WTC11 (cell line): ENCODE data around the gene RBFOX2.

Experiments used
- ATF3 ChIP-seq: sonication (generic); formaldehyde crosslinking; conservative IDR thresholded peaks from 2 replicates; pipeline ENCODE4 v1.8.1; 2022; ENCODE audit warnings: mild to moderate bottlenecking, missing genetic modification reagents
- CTCF ChIP-seq: fragments of 200-600 bp; IDR thresholded peaks from 2 replicates; pipeline ENCODE4 v1.8.0; 2022; ENCODE audit warnings: antibody characterized with exemption
- ERG ChIP-seq: fragments of 250-450 bp; sonication (Bioruptor Pico); IDR thresholded peaks from 2 replicates; pipeline ENCODE4 v1.8.0; 2021; ENCODE audit warnings: mild to moderate bottlenecking
- JUN ChIP-seq: sonication (generic); formaldehyde crosslinking; IDR thresholded peaks from 2 replicates; pipeline ENCODE4 v1.8.0; 2023; ENCODE audit warnings: mild to moderate bottlenecking, missing genetic modification reagents
- MYBL2 ChIP-seq: sonication (generic); formaldehyde crosslinking; IDR thresholded peaks from 2 replicates; pipeline ENCODE4 v1.8.1; 2023; ENCODE audit warnings: mild to moderate bottlenecking, moderate library complexity, missing genetic modification reagents
- NR2C2 ChIP-seq: sonication (generic); formaldehyde crosslinking; IDR thresholded peaks from 2 replicates; pipeline ENCODE4 v1.8.0; 2022; ENCODE audit warnings: mild to moderate bottlenecking, missing genetic modification reagents
- NR3C1 ChIP-seq: sonication (generic); formaldehyde crosslinking; conservative IDR thresholded peaks from 2 replicates; pipeline ENCODE4 v1.8.1; 2023; ENCODE audit warnings: low read depth, mild to moderate bottlenecking, missing genetic modification reagents
- USF2 ChIP-seq: sonication (generic); formaldehyde crosslinking; IDR thresholded peaks from 2 replicates; pipeline ENCODE4 v1.8.1; 2023; ENCODE audit warnings: mild to moderate bottlenecking, missing genetic modification reagents, moderate library complexity
- ZBTB21 ChIP-seq: sonication (generic); formaldehyde crosslinking; IDR thresholded peaks from 2 replicates; pipeline ENCODE4 v1.8.1; 2023; ENCODE audit warnings: mild to moderate bottlenecking, missing genetic modification reagents, borderline replicate concordance

GRCh38 chr22:35887296-35887875 is 141.2 kb downstream of the RBFOX2 start:
- TF ChIP-seq CTCF = no peak
- no peak for TF ChIP-seq NR3C1 (CRISPR knock-in tag)
- TF ChIP-seq NR2C2 = no peak
- TF ChIP-seq JUN (CRISPR knock-in tag) = no peak
- no peak for TF ChIP-seq USF2 (CRISPR knock-in tag)
- no peak for TF ChIP-seq ZBTB21 (CRISPR knock-in tag)
- no peak for TF ChIP-seq ATF3 (CRISPR knock-in tag)
- no peak for TF ChIP-seq ERG (CRISPR knock-in tag)
- TF ChIP-seq MYBL2 (CRISPR knock-in tag) = no peak
